ENCODE data around the gene SLC35G3. TPM values are rescaled to one million over a fixed set of nuclear protein-coding genes. Genes with fewer than 3 reads are reported as not detected.

SLC35G3 gene
- polyA plus RNA-seq, 1 of the 3 experiments (the other 2 are of a cell fraction) = not detected

- TF ChIP-seq MAX (IDR thresholded peaks at IDR 0.05; ENCODE audit: low read depth) (no peak), RAD21 (IDR thresholded peaks at IDR 0.05; ENCODE audit: low read length) (no peak)
Observed at GRCh38 chr17:35148144-35148543, 46.0 kb downstream of the SLC35G3 start (continued).

GRCh38 chr17:35147375-35147905 is 46.8 kb downstream of the SLC35G3 start, which contains the start of gene UNC45B:
Gene UNC45B (plus strand): TSS chr17:35147817. CDS start chr17:35148264, 447 bp downstream.
- H3K36me3 ChIP-seq (replicated peaks in 1 of 2; ENCODE audit: control insufficient read depth in 1 of 2, insufficient read depth in 2 of 2, low read length in 1 of 2) = no peaks in the 10 kb centered on the region
- ChIA-PET CTCF (interaction anchor here (0.6 to 1.9 kb wide), 2 partner anchors 27 to 619 kb away, joined by 3 to 5 read pairs; partner anchors contain the start of gene RAD51D), POLR2A (interaction anchor here (0.5 kb wide), 1 partner anchor 285 kb away, joined by 3 read pairs; no protein-coding TSS in a partner anchor)
- no peak within 1 kb of the TSS for H3K4me2 ChIP-seq
- H3F3A ChIP-seq (replicated peaks; ENCODE audit: insufficient read depth) = no peaks in the 10 kb centered on the region
- no peak within 1 kb of the TSS for H3K9ac ChIP-seq
- TF ChIP-seq RFX5 (IDR thresholded peaks at IDR 0.05; ENCODE audit: low read length) = no peak
- TF ChIP-seq NRF1 (IDR thresholded peaks at IDR 0.05; ENCODE audit: low read depth, low read length) = no peak
- TF ChIP-seq SIN3A (IDR thresholded peaks at IDR 0.05; ENCODE audit: borderline replicate concordance, low read depth, low read length) = no peak
- no peak for TF ChIP-seq MEF2A (IDR thresholded peaks at IDR 0.05; ENCODE audit: borderline replicate concordance, low read depth)
- no peak for TF ChIP-seq JUND (IDR thresholded peaks at IDR 0.05)
- no peak for TF ChIP-seq TEAD4 (IDR thresholded peaks at IDR 0.05; ENCODE audit: borderline replicate concordance, insufficient read depth)
- TF ChIP-seq EP300 (IDR thresholded peaks at IDR 0.05; ENCODE audit: borderline replicate concordance in 1 of 2, low read depth in 1 of 2, low read length in 1 of 2) = no peak
- no peak for TF ChIP-seq IRF3 (IDR thresholded peaks at IDR 0.05; ENCODE audit: low read depth, low read length)
- no peak for TF ChIP-seq REST (IDR thresholded peaks at IDR 0.05; ENCODE audit: low read depth, low read length)
- TF ChIP-seq SMC3 (IDR thresholded peaks at IDR 0.05; ENCODE audit: low read depth, low read length) = no peak
- no peak for TF ChIP-seq MAX (IDR thresholded peaks at IDR 0.05; ENCODE audit: low read depth)
- no peak for TF ChIP-seq FOXJ3 (CRISPR knock-in tag; IDR thresholded peaks at IDR 0.05)
- TF ChIP-seq RCOR1 (IDR thresholded peaks at IDR 0.05; ENCODE audit: low read length) = no peak
- 48% methylated on average over 2 of the region's 4 CpGs for WGBS (ENCODE audit: low lambda C conversion rate)
- H3K27ac ChIP-seq (ENCODE audit: low read depth in 2 of 2, low read length in 1 of 2) = no peak within 1 kb of the TSS
- no peak within 1 kb of the TSS for H3K4me3 ChIP-seq (ENCODE audit: low read depth in 2 of 2, low read length in 1 of 2)
- H3K9me2 ChIP-seq = no peaks in the 10 kb centered on the region
- H4K20me1 ChIP-seq (ENCODE audit: insufficient read depth) = no peaks in the 10 kb centered on the region
- no peaks in the 10 kb centered on the region for H3K9me3 ChIP-seq
- H3K27me3 ChIP-seq (ENCODE audit: insufficient read depth) = peaks cover 34% of the 10 kb centered on the region; the same call in 1 of the 2 replicates
- H3K79me2 ChIP-seq (ENCODE audit: insufficient read depth) = no peaks in the 10 kb centered on the region
- no peak within 1 kb of the TSS for H2AFZ ChIP-seq (ENCODE audit: low read depth)
- DNase-seq = no peak
- H3K4me1 ChIP-seq (ENCODE audit: control insufficient read depth in 1 of 2, insufficient read depth in 2 of 2, low read depth in 1 of 2, low read length in 1 of 2) = no peaks in the 10 kb centered on the region
